Left lung (tissue), 10 donors: Measurements from ENCODE around the gene EML1. TPM values are rescaled to one million over a fixed set of nuclear protein-coding genes. Genes with fewer than 3 reads are reported as not detected.
A peak's percentile ranks its signal among the peaks of the same experiment; 100 is the strongest.

Experiments used
- ATAC-seq: fragments of 200-7000 bp; cut with Tn5 transposase; one replicate; pipeline ENCODE4 v1.9.1; 2020; ENCODE audit warnings: moderate library complexity
- DNase-seq, 4 donors: peaks; one replicate each; pipeline ENCODE4 v3.0.0-alpha.2; 2013 to 2020
- H3K27ac ChIP-seq, 2 donors: fragments of 200-600 bp; sonication (generic) in 1 of 2; one replicate each; pipeline versions ENCODE4 v1.5.0 to v1.8.0; 2020 to 2021
- H3K27me3 ChIP-seq, 2 donors: fragments of 200-600 bp; sonication (generic) in 1 of 2; one replicate each; pipeline versions ENCODE4 v1.5.0 to v1.8.0; 2020 to 2021
- H3K36me3 ChIP-seq, 2 donors: fragments of 200-600 bp; sonication (generic) in 1 of 2; one replicate each; pipeline versions ENCODE4 v1.5.0 to v1.8.0; 2020 to 2021
- H3K4me1 ChIP-seq, 2 donors: fragments of 200-600 bp; one replicate each; pipeline ENCODE4 v1.8.0; 2021
- H3K4me3 ChIP-seq, 2 donors: fragments of 200-600 bp; sonication (generic) in 1 of 2; one replicate each; pipeline versions ENCODE4 v1.5.0 to v1.8.0; 2020 to 2021; ENCODE audit warnings: mild to moderate bottlenecking in 1 of 2
- H3K9me3 ChIP-seq, 2 donors: fragments of 200-600 bp; sonication (generic) in 1 of 2; one replicate each; pipeline versions ENCODE4 v1.5.0 to v1.8.0; 2020 to 2021
- CTCF ChIP-seq, 2 donors: fragments of 200-600 bp; sonication (generic) in 1 of 2; IDR thresholded peaks; one replicate each; pipeline versions ENCODE4 v1.5.0 to v1.8.0; 2021; ENCODE audit warnings: antibody characterized with exemption in 2 of 2
- intact Hi-C, 2 donors: fragments of 100-400 bp; cut with DNase I; formaldehyde crosslinking; loops; one replicate each; pipeline versions ENCODE4 v1.11.2 to v1.14.2; 2022
- polyA plus RNA-seq, 6 donors: library from polyadenylated mRNA; unstranded; fragments of 120-200 nt; gene quantifications; one replicate each; pipeline ENCODE4 v1.2.1, GENCODE V29; 2013; ENCODE audit not compliant: insufficient read length in 6 of 6
- total RNA-seq, 2 donors: library from RNA; stranded (reverse); fragmentation: NEBNext Ultra II Directional; extraction: Animal tissue kit (Norgen Biotek cat#: 25700); gene quantifications; one replicate each; pipeline ENCODE4 v1.2.1, GENCODE V29; 2021
- donor health status: DM: no; HTN: yes; CAD: no.
- donor health status: DM: no; HTN: no; CAD: no.

Gene EML1
- total and polyA plus RNA-seq, 8 donors, result 24.6 to 48.6 (median 42.2) TPM

GRCh38 chr14:99990268-99991170 lies 197.3 kb downstream of the EML1 start:
- DNase-seq (no peak), ATAC-seq (peak; percentile 24)
- H3K27ac ChIP-seq, result no peak overlapping the region
- peaks cover 0 to 5% of the 10 kb centered on the region in 2 donors for H3K4me1 ChIP-seq
- H3K27me3 ChIP-seq, result no peaks in the 10 kb centered on the region
- no peaks in the 10 kb centered on the region for H3K36me3 ChIP-seq
- intact Hi-C loops, result no loop called here
- TF ChIP-seq CTCF (IDR thresholded peaks at IDR 0.05), result no peak
- no peaks in the 10 kb centered on the region for H3K9me3 ChIP-seq
- H3K4me3 ChIP-seq, result no peak overlapping the region

DNA sequence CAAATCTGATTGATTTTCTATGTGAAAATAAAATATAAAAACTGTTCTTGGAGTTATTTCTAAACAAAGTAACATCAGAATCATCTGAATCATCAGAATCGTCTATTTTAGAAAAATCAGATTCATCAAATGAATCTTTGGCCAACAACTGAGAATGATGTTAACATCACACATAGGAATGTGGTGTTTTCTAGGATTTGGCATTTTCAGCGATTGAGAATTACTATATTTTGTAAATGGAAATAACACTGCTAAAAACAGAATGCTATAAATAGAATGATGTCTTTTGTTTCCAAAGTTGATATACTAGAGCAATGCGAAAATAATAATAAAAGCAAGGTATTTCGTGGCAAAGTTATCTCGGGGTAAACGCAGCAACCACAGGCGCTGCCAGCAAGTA lies 198.1 kb downstream of the EML1 start:
- no peak for ATAC-seq

More for the DNA sequence above, 198.1 kb downstream of the EML1 start:
- H3K9me3 ChIP-seq, result no peaks in the 10 kb centered on the region
- TF ChIP-seq CTCF (IDR thresholded peaks at IDR 0.05), result no peak
- intact Hi-C loops, result no loop called here
- no peak overlapping the region for H3K27ac ChIP-seq
- DNase-seq, result no peak
- no peaks in the 10 kb centered on the region for H3K27me3 ChIP-seq
- H3K36me3 ChIP-seq, result no peaks in the 10 kb centered on the region
- no peak overlapping the region for H3K4me3 ChIP-seq
- H3K4me1 ChIP-seq, result peaks cover 0 to 5% of the 10 kb centered on the region in 2 donors

Other genes starting within 250 kb of the EML1 start
- 10 to 100 TPM; 16.4 to 19.0 TPM for gene CCDC85C, start 189.2 kb upstream of the EML1 start, total RNA-seq
- 10 to 100 TPM in 4 of 6 donors, 1 to 10 TPM in 2; 6.3 to 16.1 (median 12.0) TPM for gene CCDC85C, start 189.2 kb upstream of the EML1 start, polyA plus RNA-seq
- gene HHIPL1, start 148.3 kb upstream of the EML1 start, total RNA-seq, result 1 to 10 TPM; 2.5 to 2.9 TPM
- 1 to 10 TPM; 2.2 to 3.1 (median 2.5) TPM for gene HHIPL1, start 148.3 kb upstream of the EML1 start, polyA plus RNA-seq
- 1 to 10 TPM; 1.2 to 1.5 TPM for gene CYP46A1, start 109.1 kb upstream of the EML1 start, total RNA-seq
- 1 to 10 TPM; 4.8 to 6.8 (median 5.7) TPM for gene CYP46A1, start 109.1 kb upstream of the EML1 start, polyA plus RNA-seq